A673 (cell line): ENCODE results near the gene ZSCAN21. TPM values are rescaled to one million over a fixed set of nuclear protein-coding genes. Genes with fewer than 3 reads are reported as not detected.
A peak's percentile ranks its signal among the peaks of the same experiment; 100 is the strongest.

Experiments
- BruUV-seq: library from RNA; stranded (reverse); fragments of 400-500 nt; replicated peaks from 2 replicates; lab custom pipeline; 2021; lab: Mats Ljungman, UMichigan
- CTCF ChIA-PET: fragments of 300-600 bp; sonication (Branson Sonifier 250); formaldehyde crosslinking; loops from one replicate; lab custom pipeline; 2022; ENCODE audit warnings: antibody characterized with exemption; lab: Charles Lee
- POLR2A ChIA-PET: fragments of 300-600 bp; sonication (Branson Sonifier 250); formaldehyde crosslinking; loops from one replicate; lab custom pipeline; 2022; ENCODE audit warnings: antibody characterized with exemption; ENCODE audit not compliant: low non-redundant PET; lab: Charles Lee
- DNase-seq: peaks from one replicate; pipeline ENCODE4 v3.0.0-alpha.2; 2015; ENCODE audit warnings: low spot score
- H3K27ac ChIP-seq: fragments of 200-600 bp; sonication (generic); 2 replicates; pipeline ENCODE4 v1.5.1; 2016; ENCODE audit warnings: mixed run types, low read depth, mild to moderate bottlenecking, mixed read lengths, antibody characterized with exemption, low read length; ENCODE audit not compliant: poor library complexity, severe bottlenecking
- H3K27me3 ChIP-seq: fragments of 200-600 bp; sonication (generic); replicated peaks from 2 replicates; pipeline ENCODE4 v1.6.1; 2017; ENCODE audit warnings: mixed run types, low read depth, mild to moderate bottlenecking, mixed read lengths, antibody characterized with exemption, low read length; ENCODE audit not compliant: insufficient read depth, poor library complexity
- H3K36me3 ChIP-seq: fragments of 200-600 bp; sonication (generic); 2 replicates; pipeline ENCODE4 v1.6.1; 2016; ENCODE audit warnings: mixed run types, mild to moderate bottlenecking, mixed read lengths, antibody characterized with exemption, low read length; ENCODE audit not compliant: insufficient read depth, poor library complexity, severe bottlenecking
- H3K4me1 ChIP-seq: fragments of 200-600 bp; sonication (generic); 2 replicates; pipeline ENCODE4 v1.6.1; 2017; ENCODE audit warnings: mixed run types, mild to moderate bottlenecking, mixed read lengths, antibody characterized with exemption, low read length; ENCODE audit not compliant: insufficient read depth, poor library complexity, severe bottlenecking
- H3K4me3 ChIP-seq: fragments of 200-600 bp; sonication (generic); 2 replicates; pipeline ENCODE4 v1.5.1; 2016; ENCODE audit warnings: low read depth, mixed run types, mild to moderate bottlenecking, mixed read lengths, low read length; ENCODE audit not compliant: poor library complexity, severe bottlenecking
- H3K9me3 ChIP-seq: fragments of 200-600 bp; sonication (generic); 2 replicates; pipeline ENCODE4 v1.6.1; 2016; ENCODE audit warnings: mixed run types, low read depth, mild to moderate bottlenecking, mixed read lengths, antibody characterized with exemption, low read length; ENCODE audit not compliant: poor library complexity, severe bottlenecking
- CTCF ChIP-seq: fragments of 300-800, 200-600 bp; sonication (generic); conservative IDR thresholded peaks from 2 replicates; pipeline ENCODE4 v1.5.1; 2017; ENCODE audit warnings: low read depth, mild to moderate bottlenecking, antibody characterized with exemption, low read length, moderate library complexity, mixed read lengths
- EZH2 ChIP-seq: fragments of 200-600 bp; sonication (generic); IDR thresholded peaks from 2 replicates; pipeline ENCODE4 v1.6.1; 2017; ENCODE audit warnings: borderline replicate concordance, low read depth, mild to moderate bottlenecking, mixed read lengths, antibody characterized with exemption, low read length; ENCODE audit not compliant: poor library complexity, severe bottlenecking
- intact Hi-C: fragments of 100-400 bp; cut with micrococcal nuclease; formaldehyde crosslinking; loops from one replicate; pipeline ENCODE4 v1.10.0; 2022; ENCODE audit not compliant: unreplicated experiment
- total RNA-seq: library from RNA; stranded (reverse); gene quantifications from 2 replicates; pipeline ENCODE4 v1.2.3, GENCODE V29; 2021

ZSCAN21 gene
- total RNA-seq, 1 experiment from 2014 or later = 17.2 TPM

- H3K27ac ChIP-seq = peak overlapping the region; percentile 99
- peaks cover 55% of the 10 kb centered on the region for H3K36me3 ChIP-seq
- no peak for TF ChIP-seq EZH2
- no peak for TF ChIP-seq CTCF
Observed at GRCh38 chr7:100100420-100101015, 50.9 kb downstream of the ZSCAN21 start.

GRCh38 chr7:100101016-100101862, 51.7 kb downstream of the ZSCAN21 start, which contains the start of the genes AP4M1 and MCM7:
AP4M1 (plus strand) TSS chr7:100101643; CDS start chr7:100101715, 72 bp downstream.
MCM7 (minus strand) TSS chr7:100101397; CDS start chr7:100101294, 103 bp downstream.
- ChIA-PET POLR2A (interaction anchor here (0.6 to 1.0 kb wide), 6 partner anchors 13 to 727 kb away, joined by 3 to 9 read pairs (median 6); partner anchors contain the start of genes ARPC1B, MBLAC1 and TRAPPC14), CTCF (interaction anchor here (0.6 to 1.1 kb wide), 2 partner anchors 19 to 75 kb away, joined by 4 to 6 read pairs; no protein-coding TSS in a partner anchor)
- intact Hi-C loops = no loop called here
- H3K9me3 ChIP-seq = no peaks in the 10 kb centered on the region
- peak; percentile 100 for DNase-seq
- no peaks in the 10 kb centered on the region for H3K27me3 ChIP-seq
- TF ChIP-seq EZH2 (no peak), CTCF (no peak)
- H3K4me1 ChIP-seq = peaks cover 21% of the 10 kb centered on the region
- H3K4me3 ChIP-seq = peak within 1 kb of the TSS; percentile 71
- H3K36me3 ChIP-seq = peaks cover 55% of the 10 kb centered on the region
- BruUV-seq = no TSS peak
- peak within 1 kb of the TSS; percentile 99 for H3K27ac ChIP-seq

More at GRCh38 chr7:100100420-100101015, 50.9 kb downstream of the ZSCAN21 start:
- DNase-seq = peak; percentile 97
- no peaks in the 10 kb centered on the region for H3K9me3 ChIP-seq
- CTCF ChIA-PET = no interaction called here
- BruUV-seq = no TSS peak
- peak overlapping the region; percentile 71 for H3K4me3 ChIP-seq
- no peaks in the 10 kb centered on the region for H3K27me3 ChIP-seq
- peaks cover 22% of the 10 kb centered on the region for H3K4me1 ChIP-seq
- POLR2A ChIA-PET = interaction anchor here (0.6 to 0.7 kb wide), 4 partner anchors 14 to 726 kb away, joined by 3 to 9 read pairs (median 6); partner anchors contain the start of gene ARPC1B
- intact Hi-C loops = no loop called here
